Neural cell (in vitro differentiated cells): ENCODE data around the gene RAD51B. TPM values are rescaled to one million over a fixed set of nuclear protein-coding genes. Genes with fewer than 3 reads are reported as not detected.

Source experiments
- H2AFZ ChIP-seq: fragments of 200-600, 300-800 bp; sonication (generic), shearing (Covaris generic); 2 replicates; pipeline ENCODE4 v1.6.0; 2014; ENCODE audit warnings: low read depth, mild to moderate bottlenecking, antibody characterized with exemption, low read length, moderate library complexity
- H3F3A ChIP-seq: fragments of 200-600 bp; shearing (Covaris generic); 2 replicates; pipeline ENCODE4 v1.6.1; 2016; ENCODE audit warnings: mild to moderate bottlenecking, moderate library complexity, mixed read lengths, antibody characterized with exemption, low read length; ENCODE audit not compliant: insufficient read depth, poor library complexity, severe bottlenecking
- H3K27ac ChIP-seq: fragments of 200-600, 300-800 bp; sonication (generic), shearing (Covaris generic); 2 replicates; pipeline ENCODE4 v1.5.1; 2014; ENCODE audit warnings: mild to moderate bottlenecking, low read length, moderate library complexity
- H3K27me3 ChIP-seq: fragments of 300-800, 200-600 bp; sonication (generic), shearing (Covaris generic); 2 replicates; pipeline ENCODE4 v1.6.0; 2014; ENCODE audit warnings: mild to moderate bottlenecking, low read depth, low read length, moderate library complexity; ENCODE audit not compliant: insufficient read depth
- H3K36me3 ChIP-seq: fragments of 300-800, 200-600 bp; sonication (generic), shearing (Covaris generic); 2 replicates; pipeline ENCODE4 v1.5.1; 2014; ENCODE audit warnings: mild to moderate bottlenecking, antibody characterized with exemption, low read length, moderate library complexity; ENCODE audit not compliant: insufficient read depth
- H3K4me2 ChIP-seq: fragments of 300-800, 200-600 bp; sonication (generic), shearing (Covaris generic); 2 replicates; pipeline ENCODE4 v1.6.0; 2014; ENCODE audit warnings: mild to moderate bottlenecking, low read length
- H3K4me3 ChIP-seq: fragments of 300-800, 200-600 bp; sonication (generic), shearing (Covaris generic); 2 replicates; pipeline ENCODE4 v1.5.1; 2014; ENCODE audit warnings: mild to moderate bottlenecking, low read length, moderate library complexity
- H3K79me2 ChIP-seq: fragments of 200-600 bp; shearing (Covaris generic); replicated peaks from 2 replicates; pipeline ENCODE4 v1.6.0; 2014; ENCODE audit warnings: mild to moderate bottlenecking, low read length, moderate library complexity; ENCODE audit not compliant: insufficient read depth
- H3K9ac ChIP-seq: fragments of 300-800, 200-600 bp; sonication (generic), shearing (Covaris generic); 2 replicates; pipeline ENCODE4 v1.6.1; 2016; ENCODE audit warnings: mild to moderate bottlenecking, low read length, mixed read lengths
- H3K9me2 ChIP-seq: fragments of 200-600 bp; shearing (Covaris generic); 2 replicates; pipeline ENCODE4 v1.6.1; 2016; ENCODE audit warnings: mild to moderate bottlenecking, low read length, mixed read lengths; ENCODE audit not compliant: insufficient read depth
- H3K9me3 ChIP-seq: fragments of 200-600, 300-800 bp; sonication (generic), shearing (Covaris generic); 2 replicates; pipeline ENCODE4 v1.6.1; 2016; ENCODE audit warnings: mild to moderate bottlenecking, mixed run types, low read length, moderate library complexity, mixed read lengths
- H4K20me1 ChIP-seq: fragments of 200-600 bp; shearing (Covaris generic); 2 replicates; pipeline ENCODE4 v1.6.1; 2016; ENCODE audit warnings: mild to moderate bottlenecking, mixed run types; ENCODE audit not compliant: insufficient read depth
- EP300 ChIP-seq: fragments of 450-650 bp; conservative IDR thresholded peaks from 2 replicates; pipeline ENCODE4 v1.6.1; 2014; ENCODE audit warnings: antibody characterized with exemption, mild to moderate bottlenecking, moderate library complexity; ENCODE audit not compliant: poor library complexity, severe bottlenecking
- EZH2 ChIP-seq: fragments of 200-600, 300-800 bp; shearing (Covaris generic), sonication (generic); IDR thresholded peaks from 2 replicates; pipeline ENCODE4 v1.6.1; 2014; ENCODE audit warnings: antibody characterized with exemption, low read length, borderline replicate concordance, mild to moderate bottlenecking; ENCODE audit not compliant: insufficient read depth, poor library complexity, severe bottlenecking
- MXI1 ChIP-seq: fragments of 450-650 bp; conservative IDR thresholded peaks from 2 replicates; pipeline ENCODE4 v1.6.1; 2014; ENCODE audit warnings: antibody characterized with exemption, mild to moderate bottlenecking; ENCODE audit not compliant: poor library complexity, severe bottlenecking
- POLR2AphosphoS5 ChIP-seq: IDR thresholded peaks from 2 replicates; pipeline ENCODE4 v1.6.1; 2012
- RAD21 ChIP-seq: fragments of 450-650 bp; conservative IDR thresholded peaks from 2 replicates; pipeline ENCODE4 v1.6.1; 2014; ENCODE audit warnings: antibody characterized with exemption, mild to moderate bottlenecking, moderate library complexity
- SMC3 ChIP-seq: fragments of 450-650 bp; conservative IDR thresholded peaks from 2 replicates; pipeline ENCODE4 v1.6.1; 2014; ENCODE audit warnings: antibody characterized with exemption, mild to moderate bottlenecking, moderate library complexity; ENCODE audit not compliant: poor library complexity
- TAF1 ChIP-seq: IDR thresholded peaks from 2 replicates; pipeline ENCODE4 v1.6.1; 2012; ENCODE audit warnings: low read depth
- polyA plus RNA-seq: library from polyadenylated mRNA; depleted of rRNA; stranded (reverse); fragments of >200 nt; gene quantifications from 2 replicates; pipeline ENCODE4 v1.2.3, GENCODE V29; 2014
- TF ChIP-seq, protein P1 (sequence below): IDR thresholded peaks from 2 replicates; pipeline ENCODE4 v1.6.1; 2012; ENCODE audit warnings: borderline replicate concordance
- TF ChIP-seq, protein P2 (sequence below): fragments of 450-650 bp; IDR thresholded peaks from 2 replicates; pipeline ENCODE4 v1.5.1; 2014; ENCODE audit warnings: antibody characterized with exemption, mild to moderate bottlenecking, moderate library complexity; ENCODE audit not compliant: poor library complexity, severe bottlenecking

RAD51B gene
- polyA plus RNA-seq, 1 donor from 2014 or later: 3.1 TPM

DNA sequence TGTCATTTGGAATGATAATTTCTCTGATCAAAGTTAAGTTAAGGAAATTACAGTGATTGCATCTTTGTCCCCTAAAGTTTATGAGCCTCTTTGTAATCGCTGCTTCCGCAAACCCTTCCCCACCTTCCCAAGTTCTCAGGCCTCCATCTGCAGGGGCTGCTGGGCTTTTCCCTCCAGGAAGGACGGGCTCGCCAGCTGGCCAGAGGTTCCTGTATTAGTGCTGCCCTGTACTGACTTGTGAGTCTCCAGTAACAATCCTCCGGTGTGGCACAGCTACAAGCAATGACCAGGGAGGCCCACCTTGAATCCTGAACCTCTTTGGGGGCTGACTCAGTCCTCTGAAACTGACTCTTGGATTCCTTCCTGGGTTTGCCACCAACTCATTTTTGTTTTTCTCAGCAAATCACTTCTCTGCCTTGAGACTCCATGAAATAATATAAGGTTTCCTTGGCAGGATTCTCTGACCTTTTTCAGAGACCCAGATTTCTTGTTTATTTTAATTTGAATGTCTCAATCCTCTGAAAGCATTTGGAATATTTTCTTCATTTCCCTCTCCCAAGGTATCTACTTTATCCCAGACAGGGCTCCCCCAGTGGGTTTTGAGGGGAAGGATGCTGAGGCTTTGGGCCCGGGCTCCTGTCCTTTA is 574.7 kb downstream of the RAD51B start (continued):
- TF ChIP-seq EP300: no peak
- TF ChIP-seq MXI1: no peak
- TF ChIP-seq RAD21: no peak

DNA sequence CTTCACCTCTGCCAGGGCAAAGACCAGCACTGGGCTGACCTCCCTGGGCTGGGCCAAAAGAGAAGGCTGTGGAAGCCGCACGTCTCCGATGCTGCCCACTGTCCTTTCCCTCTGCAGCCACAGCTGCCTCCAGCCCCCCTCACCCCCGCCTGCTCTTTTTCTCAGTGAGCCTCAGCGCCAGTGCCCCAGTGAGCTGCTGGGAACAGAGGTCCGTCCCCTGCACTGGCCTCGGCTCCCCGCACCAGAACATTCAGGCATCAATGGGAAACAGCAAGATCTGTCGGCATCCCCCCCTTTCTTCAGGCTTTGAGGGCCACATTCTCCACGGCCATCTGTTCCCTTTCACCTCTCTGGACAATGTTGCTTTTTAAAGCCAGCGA is 575.2 kb downstream of the RAD51B start:
- Histone ChIP-seq H3K9me2 (no peaks in the 10 kb centered on the region), H3K4me3 (no peak overlapping the region), H4K20me1 (no peaks in the 10 kb centered on the region), H3K79me2 (no peaks in the 10 kb centered on the region), H3K4me2 (no peak overlapping the region), H2AFZ (no peak overlapping the region), H3K27me3 (no peaks in the 10 kb centered on the region), H3K36me3 (no peaks in the 10 kb centered on the region), H3K9ac (no peak overlapping the region), H3K9me3 (no peaks in the 10 kb centered on the region), H3K27ac (no peak overlapping the region), H3F3A (peaks cover 8% of the 10 kb centered on the region)
- no peak for TF ChIP-seq MXI1
- TF ChIP-seq, protein P1, sequence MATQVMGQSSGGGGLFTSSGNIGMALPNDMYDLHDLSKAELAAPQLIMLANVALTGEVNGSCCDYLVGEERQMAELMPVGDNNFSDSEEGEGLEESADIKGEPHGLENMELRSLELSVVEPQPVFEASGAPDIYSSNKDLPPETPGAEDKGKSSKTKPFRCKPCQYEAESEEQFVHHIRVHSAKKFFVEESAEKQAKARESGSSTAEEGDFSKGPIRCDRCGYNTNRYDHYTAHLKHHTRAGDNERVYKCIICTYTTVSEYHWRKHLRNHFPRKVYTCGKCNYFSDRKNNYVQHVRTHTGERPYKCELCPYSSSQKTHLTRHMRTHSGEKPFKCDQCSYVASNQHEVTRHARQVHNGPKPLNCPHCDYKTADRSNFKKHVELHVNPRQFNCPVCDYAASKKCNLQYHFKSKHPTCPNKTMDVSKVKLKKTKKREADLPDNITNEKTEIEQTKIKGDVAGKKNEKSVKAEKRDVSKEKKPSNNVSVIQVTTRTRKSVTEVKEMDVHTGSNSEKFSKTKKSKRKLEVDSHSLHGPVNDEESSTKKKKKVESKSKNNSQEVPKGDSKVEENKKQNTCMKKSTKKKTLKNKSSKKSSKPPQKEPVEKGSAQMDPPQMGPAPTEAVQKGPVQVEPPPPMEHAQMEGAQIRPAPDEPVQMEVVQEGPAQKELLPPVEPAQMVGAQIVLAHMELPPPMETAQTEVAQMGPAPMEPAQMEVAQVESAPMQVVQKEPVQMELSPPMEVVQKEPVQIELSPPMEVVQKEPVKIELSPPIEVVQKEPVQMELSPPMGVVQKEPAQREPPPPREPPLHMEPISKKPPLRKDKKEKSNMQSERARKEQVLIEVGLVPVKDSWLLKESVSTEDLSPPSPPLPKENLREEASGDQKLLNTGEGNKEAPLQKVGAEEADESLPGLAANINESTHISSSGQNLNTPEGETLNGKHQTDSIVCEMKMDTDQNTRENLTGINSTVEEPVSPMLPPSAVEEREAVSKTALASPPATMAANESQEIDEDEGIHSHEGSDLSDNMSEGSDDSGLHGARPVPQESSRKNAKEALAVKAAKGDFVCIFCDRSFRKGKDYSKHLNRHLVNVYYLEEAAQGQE: no peak

DNA sequence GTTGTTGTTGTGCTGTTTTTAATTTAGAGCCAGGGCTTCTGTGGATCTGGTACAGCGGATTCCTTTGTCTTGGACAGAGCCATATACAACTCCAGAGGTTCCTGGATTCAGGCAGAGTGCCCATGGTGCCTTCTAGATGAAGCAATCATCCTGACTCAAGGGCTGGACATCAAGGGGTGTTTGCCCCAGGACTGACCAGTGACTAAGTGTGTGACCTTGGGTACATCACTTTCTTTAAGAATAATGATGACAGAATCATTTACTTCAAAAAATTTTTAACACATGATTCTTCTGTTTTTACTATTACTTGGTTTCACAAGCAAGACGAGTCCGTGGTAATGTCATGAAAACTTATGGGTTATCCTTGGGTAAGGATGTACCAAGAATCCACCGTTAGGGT is 576.0 kb downstream of the RAD51B start:
- Histone ChIP-seq H3K36me3 (no peaks in the 10 kb centered on the region), H3K9ac (no peak overlapping the region), H3K27me3 (no peaks in the 10 kb centered on the region), H3K9me3 (no peaks in the 10 kb centered on the region), H4K20me1 (no peaks in the 10 kb centered on the region), H2AFZ (no peak overlapping the region), H3K27ac (no peak overlapping the region), H3K4me2 (no peak overlapping the region), H3K79me2 (no peaks in the 10 kb centered on the region), H3K4me3 (no peak overlapping the region), H3F3A (peaks cover 8% of the 10 kb centered on the region), H3K9me2 (no peaks in the 10 kb centered on the region)
- TF ChIP-seq, protein P2, sequence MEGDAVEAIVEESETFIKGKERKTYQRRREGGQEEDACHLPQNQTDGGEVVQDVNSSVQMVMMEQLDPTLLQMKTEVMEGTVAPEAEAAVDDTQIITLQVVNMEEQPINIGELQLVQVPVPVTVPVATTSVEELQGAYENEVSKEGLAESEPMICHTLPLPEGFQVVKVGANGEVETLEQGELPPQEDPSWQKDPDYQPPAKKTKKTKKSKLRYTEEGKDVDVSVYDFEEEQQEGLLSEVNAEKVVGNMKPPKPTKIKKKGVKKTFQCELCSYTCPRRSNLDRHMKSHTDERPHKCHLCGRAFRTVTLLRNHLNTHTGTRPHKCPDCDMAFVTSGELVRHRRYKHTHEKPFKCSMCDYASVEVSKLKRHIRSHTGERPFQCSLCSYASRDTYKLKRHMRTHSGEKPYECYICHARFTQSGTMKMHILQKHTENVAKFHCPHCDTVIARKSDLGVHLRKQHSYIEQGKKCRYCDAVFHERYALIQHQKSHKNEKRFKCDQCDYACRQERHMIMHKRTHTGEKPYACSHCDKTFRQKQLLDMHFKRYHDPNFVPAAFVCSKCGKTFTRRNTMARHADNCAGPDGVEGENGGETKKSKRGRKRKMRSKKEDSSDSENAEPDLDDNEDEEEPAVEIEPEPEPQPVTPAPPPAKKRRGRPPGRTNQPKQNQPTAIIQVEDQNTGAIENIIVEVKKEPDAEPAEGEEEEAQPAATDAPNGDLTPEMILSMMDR: no peak
- no peak for TF ChIP-seq EZH2
- no peak for TF ChIP-seq POLR2AphosphoS5
- no peak for TF ChIP-seq RAD21
- TF ChIP-seq MXI1: no peak
- TF ChIP-seq EP300: no peak
- TF ChIP-seq, protein P1: no peak
- no peak for TF ChIP-seq TAF1
- no peak for TF ChIP-seq SMC3
